K562 (cell line): ENCODE measurements around the gene SFXN5. TPM values are rescaled to one million over a fixed set of nuclear protein-coding genes. Genes with fewer than 3 reads are reported as not detected.

ENCODE experiments used
- CBFA2T3 ChIP-seq: fragments of 450-650 bp; IDR thresholded peaks from 2 replicates; pipeline ENCODE4 v1.6.1; 2017
- CBX3 ChIP-seq, 2 experiments: IDR thresholded peaks; 1 replicate in 1 of 2; 2 replicates in 1 of 2; pipeline ENCODE4 v1.6.1; 2012; ENCODE audit warnings: inconsistent platforms in 2 of 2, low read length in 2 of 2, borderline replicate concordance in 1 of 2, control low read depth in 1 of 2
- CHD2 ChIP-seq: IDR thresholded peaks from 2 replicates; pipeline ENCODE4 v1.6.1; 2011; ENCODE audit warnings: low read depth, low read length
- CTCF ChIP-seq, 3 experiments: IDR thresholded peaks in 2 of 3; conservative IDR thresholded peaks in 1 of 3; 2 replicates each; pipeline ENCODE4 v1.5.1; 2011 to 2012; ENCODE audit warnings: low read length in 3 of 3, mild to moderate bottlenecking in 3 of 3, control low read depth in 2 of 3, improper control_type of control experiment in 1 of 3, inconsistent platforms in 1 of 3, low read depth in 1 of 3, mixed read lengths in 1 of 3, moderate library complexity in 1 of 3; ENCODE audit not compliant: insufficient read depth in 2 of 3
- ELF4 ChIP-seq: fragments of 450-650 bp; formaldehyde crosslinking; IDR thresholded peaks from 2 replicates; pipeline ENCODE4 v1.4.0; 2022; ENCODE audit warnings: missing genetic modification characterization
- GMEB1 ChIP-seq: fragments of 250-450 bp; sonication (Bioruptor Pico); IDR thresholded peaks from 2 replicates; pipeline ENCODE4 v1.4.0; 2020; ENCODE audit warnings: mild to moderate bottlenecking
- KDM2B ChIP-seq: fragments of 250-450 bp; sonication (Bioruptor Pico); IDR thresholded peaks from 2 replicates; pipeline ENCODE4 v1.8.0; 2021; ENCODE audit warnings: mild to moderate bottlenecking, moderate library complexity
- PCBP1 ChIP-seq: fragments of 200-400 bp; formaldehyde crosslinking; IDR thresholded peaks from 2 replicates; pipeline ENCODE4 v1.6.1; 2018; ENCODE audit warnings: mild to moderate bottlenecking, low read depth, low read length; ENCODE audit not compliant: poor library complexity, severe bottlenecking
- PHF8 ChIP-seq: fragments of 200-600 bp; sonication (generic); IDR thresholded peaks from 2 replicates; pipeline ENCODE4 v1.6.1; 2012; ENCODE audit warnings: mixed run types, mild to moderate bottlenecking, inconsistent platforms, low read length, moderate library complexity, borderline replicate concordance
- PML ChIP-seq: IDR thresholded peaks from 2 replicates; pipeline ENCODE4 v1.6.1; 2012; ENCODE audit warnings: low read length, inconsistent platforms
- SETDB1 ChIP-seq: IDR thresholded peaks from one replicate; pipeline ENCODE4 v1.6.1; 2012; ENCODE audit warnings: low read length, control low read depth, inconsistent platforms
- TAL1 ChIP-seq: fragments of 450-650 bp; IDR thresholded peaks from 2 replicates; pipeline ENCODE4 v1.6.1; 2016; ENCODE audit warnings: mild to moderate bottlenecking
- YY1 ChIP-seq, 3 experiments: IDR thresholded peaks; 2 replicates each; pipeline ENCODE4 v1.6.1; 2011; ENCODE audit warnings: low read length in 2 of 3, mild to moderate bottlenecking in 2 of 3, moderate library complexity in 2 of 3, borderline replicate concordance in 1 of 3, control low read depth in 1 of 3, low read depth in 1 of 3; ENCODE audit not compliant: insufficient read depth in 3 of 3, insufficient replicate concordance in 2 of 3, control insufficient read depth in 1 of 3, insufficient read length in 1 of 3; ENCODE audit errors: extremely low read depth in 1 of 3
- ZNF232 ChIP-seq: sonication (generic); formaldehyde crosslinking; IDR thresholded peaks from 2 replicates; pipeline ENCODE4 v1.8.0; 2022; ENCODE audit warnings: mild to moderate bottlenecking, missing genetic modification reagents
- ZNF316 ChIP-seq: fragments of 450-650 bp; IDR thresholded peaks from 2 replicates; pipeline ENCODE4 v1.6.1; 2016
- ZNF445 ChIP-seq: fragments of 250-450 bp; sonication (Bioruptor Pico); IDR thresholded peaks from 2 replicates; pipeline ENCODE4 v1.4.0; 2020; ENCODE audit warnings: low read depth, mild to moderate bottlenecking, moderate library complexity
- polyA plus RNA-seq, 8 experiments: library from polyadenylated mRNA; depleted of rRNA in 4 of 8; stranded (reverse) in 5 of 8; unstranded in 3 of 8; fragments of >200 nt; fragmentation: Nextera tagmentation in 2 of 8; fragmentation: Illumina TruSeq in 1 of 8; extraction: Ambion mirVana in 2 of 8; extraction: Trizol in 1 of 8; gene quantifications; 2 replicates each; pipeline versions ENCODE4 v1.2.1 to v1.2.3, GENCODE V29; 2011 to 2014; ENCODE audit warnings: inconsistent platforms in 1 of 8, missing spikeins in 1 of 8
- total RNA-seq, 7 experiments: library from RNA; depleted of rRNA in 6 of 7; stranded (reverse); fragments of >200 nt in 6 of 7; fragmentation: Illumina TruSeq in 2 of 7; extraction: Trizol in 2 of 7; gene quantifications; 2 replicates each; pipeline versions ENCODE4 v1.2.1 to v1.2.3, GENCODE V29; 2011 to 2021; ENCODE audit warnings: low replicate concordance in 1 of 7
- TF ChIP-seq, protein P1 (sequence below): sonication (generic); formaldehyde crosslinking; IDR thresholded peaks from 2 replicates; pipeline ENCODE4 v1.9.0; 2022; ENCODE audit warnings: mild to moderate bottlenecking, missing genetic modification reagents
- TF ChIP-seq, protein P2 (sequence below): fragments of 200-800 bp; sonication (Bioruptor generic); IDR thresholded peaks from 2 replicates; pipeline ENCODE4 v1.6.1; 2017; ENCODE audit warnings: missing genetic modification characterization, missing compliant biosample characterization
- TF ChIP-seq, protein P3 (sequence below), 2 experiments: fragments of 450-650 bp; conservative IDR thresholded peaks; 2 replicates each; pipeline ENCODE4 v1.6.1; 2017; ENCODE audit warnings: mild to moderate bottlenecking in 2 of 2, moderate library complexity in 2 of 2

The SFXN5 gene
- total and polyA plus RNA-seq, 9 of the 15 experiments (the other 6 are each of a cell fraction or from before 2014, with no cell fraction given): 8.3 to 22.6 (median 16.0) TPM

DNA sequence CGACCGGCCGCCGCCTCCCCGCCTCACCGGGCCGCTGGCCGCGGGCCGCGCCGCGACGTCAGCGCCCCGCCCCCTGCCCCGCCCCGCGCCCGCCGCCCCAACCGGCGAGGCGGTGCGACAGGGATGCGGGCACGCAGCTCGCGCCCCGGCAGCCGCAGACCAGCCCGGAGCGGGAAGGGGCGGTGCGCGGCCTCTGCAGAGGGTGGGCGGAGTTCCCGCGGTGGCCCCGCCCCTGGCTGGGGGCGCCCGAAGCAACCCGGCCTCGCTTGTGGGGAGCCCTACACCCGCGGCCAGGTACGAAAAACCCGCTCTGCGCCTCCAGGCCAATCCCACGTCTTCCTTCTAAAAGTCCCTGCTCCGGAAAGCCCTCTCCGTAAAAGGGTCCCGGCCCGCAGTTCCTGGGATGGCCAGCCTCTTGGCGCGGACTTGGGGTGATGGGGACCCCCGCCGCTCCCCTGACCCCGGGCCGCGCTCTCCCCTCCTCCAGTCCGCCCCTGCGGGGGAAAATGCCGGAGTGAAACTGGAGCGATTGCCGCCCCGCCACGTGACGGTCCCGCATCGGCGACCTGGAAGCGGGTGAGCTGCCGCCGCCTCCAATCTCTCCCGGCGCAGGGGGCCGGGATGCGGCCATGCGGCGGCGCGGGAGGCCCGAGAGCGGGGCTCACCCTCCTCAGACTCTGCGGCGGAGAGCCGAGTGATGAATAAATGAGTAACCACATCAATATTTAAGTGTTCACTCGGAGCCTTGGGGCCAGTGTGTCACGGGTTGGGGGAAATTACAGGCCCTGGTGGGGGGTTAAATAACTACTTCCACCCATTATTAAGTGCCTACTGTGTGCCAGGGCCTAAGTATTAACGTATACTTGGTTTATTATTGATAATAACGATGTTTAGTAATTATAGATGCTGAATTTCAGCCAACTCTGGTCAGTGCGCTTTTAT lies 41.7 kb upstream of the SFXN5 start, which contains the start of gene RAB11FIP5 (continued):
- TF ChIP-seq GMEB1 (CRISPR knock-in tag): no peak
- TF ChIP-seq KDM2B: 0 out of 2 replicates have a peak, but pooled peaks have one; percentile 2
- no peak for TF ChIP-seq TAL1
- TF ChIP-seq ZNF445: no peak
- no peak for TF ChIP-seq CHD2
- TF ChIP-seq CBFA2T3: no peak
- TF ChIP-seq, protein P1, sequence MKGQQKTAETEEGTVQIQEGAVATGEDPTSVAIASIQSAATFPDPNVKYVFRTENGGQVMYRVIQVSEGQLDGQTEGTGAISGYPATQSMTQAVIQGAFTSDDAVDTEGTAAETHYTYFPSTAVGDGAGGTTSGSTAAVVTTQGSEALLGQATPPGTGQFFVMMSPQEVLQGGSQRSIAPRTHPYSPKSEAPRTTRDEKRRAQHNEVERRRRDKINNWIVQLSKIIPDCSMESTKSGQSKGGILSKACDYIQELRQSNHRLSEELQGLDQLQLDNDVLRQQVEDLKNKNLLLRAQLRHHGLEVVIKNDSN (CRISPR knock-in tag): peak; percentile 79
- TF ChIP-seq PHF8: peak; percentile 48; the same call in 1 of the 2 replicates
- no peak for TF ChIP-seq SETDB1
- TF ChIP-seq PCBP1: peak; percentile 54
- 0 out of 2 replicates have a peak, but pooled peaks have one; percentile 29 for TF ChIP-seq ZNF232 (CRISPR knock-in tag)
- peak in 2 of 3 experiments; percentile 15 to 34 for TF ChIP-seq YY1 (IDR thresholded peaks at IDR 0.05; ENCODE audit: borderline replicate concordance in 1 of 3, control insufficient read depth in 1 of 3, extremely low read depth in 1 of 3, insufficient read depth in 3 of 3, insufficient read length in 1 of 3, insufficient replicate concordance in 2 of 3, low read depth in 1 of 3, low read length in 2 of 3)
- TF ChIP-seq, protein P2, sequence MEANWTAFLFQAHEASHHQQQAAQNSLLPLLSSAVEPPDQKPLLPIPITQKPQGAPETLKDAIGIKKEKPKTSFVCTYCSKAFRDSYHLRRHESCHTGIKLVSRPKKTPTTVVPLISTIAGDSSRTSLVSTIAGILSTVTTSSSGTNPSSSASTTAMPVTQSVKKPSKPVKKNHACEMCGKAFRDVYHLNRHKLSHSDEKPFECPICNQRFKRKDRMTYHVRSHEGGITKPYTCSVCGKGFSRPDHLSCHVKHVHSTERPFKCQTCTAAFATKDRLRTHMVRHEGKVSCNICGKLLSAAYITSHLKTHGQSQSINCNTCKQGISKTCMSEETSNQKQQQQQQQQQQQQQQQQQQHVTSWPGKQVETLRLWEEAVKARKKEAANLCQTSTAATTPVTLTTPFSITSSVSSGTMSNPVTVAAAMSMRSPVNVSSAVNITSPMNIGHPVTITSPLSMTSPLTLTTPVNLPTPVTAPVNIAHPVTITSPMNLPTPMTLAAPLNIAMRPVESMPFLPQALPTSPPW (CRISPR knock-in tag): peak; percentile 54
- no peak for TF ChIP-seq PML
- no peak for TF ChIP-seq CBX3 (IDR thresholded peaks at IDR 0.05; ENCODE audit: borderline replicate concordance in 1 of 2, low read length in 2 of 2)
- no peak for TF ChIP-seq ELF4
- TF ChIP-seq ZNF316: no peak
- TF ChIP-seq, protein P3, sequence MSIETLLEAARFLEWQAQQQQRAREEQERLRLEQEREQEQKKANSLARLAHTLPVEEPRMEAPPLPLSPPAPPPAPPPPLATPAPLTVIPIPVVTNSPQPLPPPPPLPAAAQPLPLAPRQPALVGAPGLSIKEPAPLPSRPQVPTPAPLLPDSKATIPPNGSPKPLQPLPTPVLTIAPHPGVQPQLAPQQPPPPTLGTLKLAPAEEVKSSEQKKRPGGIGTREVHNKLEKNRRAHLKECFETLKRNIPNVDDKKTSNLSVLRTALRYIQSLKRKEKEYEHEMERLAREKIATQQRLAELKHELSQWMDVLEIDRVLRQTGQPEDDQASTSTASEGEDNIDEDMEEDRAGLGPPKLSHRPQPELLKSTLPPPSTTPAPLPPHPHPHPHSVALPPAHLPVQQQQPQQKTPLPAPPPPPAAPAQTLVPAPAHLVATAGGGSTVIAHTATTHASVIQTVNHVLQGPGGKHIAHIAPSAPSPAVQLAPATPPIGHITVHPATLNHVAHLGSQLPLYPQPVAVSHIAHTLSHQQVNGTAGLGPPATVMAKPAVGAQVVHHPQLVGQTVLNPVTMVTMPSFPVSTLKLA (conservative IDR thresholded peaks at IDR 0.05): peak in 1 of 2 experiments; percentile 61; a peak in 1 of 4 replicates
- TF ChIP-seq CTCF (IDR thresholded peaks at IDR 0.05 in 2 of 3, conservative IDR thresholded peaks at IDR 0.05 in 1 of 3; ENCODE audit: insufficient read depth in 2 of 3, low read depth in 1 of 3, low read length in 3 of 3): 0 out of 6 replicates have a peak, but pooled peaks of 1 of the 3 experiments have one; percentile 2
